SK-N-SH treated with all-trans-retinoic acid at 6 μM for 48 hours (cell line): ENCODE measurements around the gene MAP1S.
A peak's percentile ranks its signal among the peaks of the same experiment; 100 is the strongest.

Experiments used
- ATAC-seq: fragments of 200-7000 bp; cut with Tn5 transposase; 3 replicates; pipeline ENCODE4 v1.9.1; 2020; ENCODE audit warnings: mild to moderate bottlenecking, moderate library complexity
- ARNTL ChIP-seq: fragments of 450-650 bp; formaldehyde crosslinking; IDR thresholded peaks from 2 replicates; pipeline ENCODE4 v1.5.0; 2020; ENCODE audit warnings: low read depth, mild to moderate bottlenecking, moderate library complexity, borderline replicate concordance
- BACH2 ChIP-seq: fragments of 250-450 bp; sonication (Bioruptor Pico); IDR thresholded peaks from 2 replicates; pipeline ENCODE4 v1.9.0; 2021; ENCODE audit warnings: mild to moderate bottlenecking, borderline replicate concordance
- CSDC2 ChIP-seq: fragments of 250-450 bp; sonication (Bioruptor Pico); IDR thresholded peaks from 2 replicates; pipeline ENCODE4 v1.5.0; 2020; ENCODE audit warnings: mild to moderate bottlenecking, moderate library complexity
- ESRRG ChIP-seq: fragments of 250-450 bp; sonication (Bioruptor Pico); IDR thresholded peaks from 2 replicates; pipeline ENCODE4 v1.6.1; 2021; ENCODE audit warnings: mild to moderate bottlenecking
- GLIS3 ChIP-seq: fragments of 250-450 bp; sonication (Bioruptor Pico); IDR thresholded peaks from 2 replicates; pipeline ENCODE4 v1.5.0; 2020; ENCODE audit warnings: mild to moderate bottlenecking, moderate library complexity
- ISL1 ChIP-seq: fragments of 250-450 bp; sonication (Bioruptor Pico); IDR thresholded peaks from 2 replicates; pipeline ENCODE4 v2.1.2; 2022; ENCODE audit warnings: mild to moderate bottlenecking, moderate library complexity
- OSR1 ChIP-seq: fragments of 250-450 bp; sonication (Bioruptor Pico); IDR thresholded peaks from 2 replicates; pipeline ENCODE4 v1.8.0; 2022; ENCODE audit warnings: moderate library complexity, mild to moderate bottlenecking, inconsistent platforms
- PPARA ChIP-seq: fragments of 250-450 bp; sonication (Bioruptor Pico); IDR thresholded peaks from 2 replicates; pipeline ENCODE4 v1.5.0; 2020; ENCODE audit warnings: mild to moderate bottlenecking, borderline replicate concordance
- RARB ChIP-seq: fragments of 250-450 bp; sonication (Bioruptor Pico); IDR thresholded peaks from 2 replicates; pipeline ENCODE4 v1.8.0; 2021; ENCODE audit warnings: mild to moderate bottlenecking, moderate library complexity
- SNAI2 ChIP-seq: fragments of 250-450 bp; sonication (Bioruptor Pico); IDR thresholded peaks from 2 replicates; pipeline ENCODE4 v1.5.0; 2020; ENCODE audit warnings: mild to moderate bottlenecking, moderate library complexity
- ZC3H10 ChIP-seq: fragments of 250-450 bp; sonication (Bioruptor Pico); IDR thresholded peaks from 2 replicates; pipeline ENCODE4 v1.5.1; 2021; ENCODE audit warnings: mild to moderate bottlenecking, moderate library complexity
- ZFP3 ChIP-seq: fragments of 250-450 bp; sonication (Bioruptor Pico); IDR thresholded peaks from 2 replicates; pipeline ENCODE4 v1.5.0; 2020; ENCODE audit warnings: mild to moderate bottlenecking, moderate library complexity
- ZFP30 ChIP-seq: fragments of 450-650 bp; formaldehyde crosslinking; IDR thresholded peaks from 2 replicates; pipeline ENCODE4 v1.5.0; 2022; ENCODE audit warnings: mild to moderate bottlenecking, moderate library complexity
- ZNF565 ChIP-seq: fragments of 450-650 bp; formaldehyde crosslinking; conservative IDR thresholded peaks from 2 replicates; pipeline ENCODE4 v1.5.0; 2020; ENCODE audit warnings: low read depth, mild to moderate bottlenecking, moderate library complexity
- ZNF70 ChIP-seq: fragments of 450-650 bp; formaldehyde crosslinking; IDR thresholded peaks from 2 replicates; pipeline ENCODE4 v1.5.0; 2020; ENCODE audit warnings: mild to moderate bottlenecking, moderate library complexity
- ZNF8 ChIP-seq: fragments of 450-650 bp; formaldehyde crosslinking; IDR thresholded peaks from 2 replicates; pipeline ENCODE4 v1.5.0; 2020; ENCODE audit warnings: mild to moderate bottlenecking, moderate library complexity
- TF ChIP-seq, protein P1 (sequence below): fragments of 250-450 bp; sonication (Bioruptor Pico); IDR thresholded peaks from 2 replicates; pipeline ENCODE4 v1.5.0; 2020; ENCODE audit warnings: mild to moderate bottlenecking, moderate library complexity
- TF ChIP-seq, protein P2 (sequence below): fragments of 250-450 bp; sonication (Bioruptor Pico); IDR thresholded peaks from 2 replicates; pipeline ENCODE4 v1.5.1; 2021; ENCODE audit warnings: mild to moderate bottlenecking, moderate library complexity
- TF ChIP-seq, protein P3 (sequence below): fragments of 250-450 bp; sonication (Bioruptor Pico); IDR thresholded peaks from 2 replicates; pipeline ENCODE4 v1.8.0; 2020; ENCODE audit warnings: mild to moderate bottlenecking, moderate library complexity, borderline replicate concordance
- TF ChIP-seq, protein P4 (sequence below): fragments of 250-450 bp; sonication (Bioruptor Pico); IDR thresholded peaks from 2 replicates; pipeline ENCODE4 v1.5.1; 2020; ENCODE audit warnings: low read depth, mild to moderate bottlenecking, moderate library complexity

MAP1S gene

DNA sequence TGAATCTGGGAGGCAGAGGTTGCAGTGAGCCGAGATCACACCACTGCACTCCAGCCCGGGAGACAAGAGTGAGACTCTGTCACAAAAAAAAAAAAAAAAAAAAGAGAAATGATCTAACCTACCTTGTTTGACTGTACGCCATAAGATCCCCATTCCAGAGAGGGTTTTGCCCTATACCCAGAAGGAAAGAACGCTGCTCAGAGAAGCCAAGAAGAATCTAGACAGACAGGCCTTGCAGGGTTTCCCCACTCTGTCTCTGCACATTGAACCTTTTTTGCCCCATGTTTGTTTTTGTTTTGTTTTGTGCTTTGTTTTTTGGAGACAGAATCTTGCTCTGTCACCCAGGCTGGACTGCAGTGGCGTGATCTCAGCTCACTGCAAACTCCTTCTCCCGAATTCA is 7.4 kb upstream of the MAP1S start:
- TF ChIP-seq ZNF70: no peak
- TF ChIP-seq, protein P1, sequence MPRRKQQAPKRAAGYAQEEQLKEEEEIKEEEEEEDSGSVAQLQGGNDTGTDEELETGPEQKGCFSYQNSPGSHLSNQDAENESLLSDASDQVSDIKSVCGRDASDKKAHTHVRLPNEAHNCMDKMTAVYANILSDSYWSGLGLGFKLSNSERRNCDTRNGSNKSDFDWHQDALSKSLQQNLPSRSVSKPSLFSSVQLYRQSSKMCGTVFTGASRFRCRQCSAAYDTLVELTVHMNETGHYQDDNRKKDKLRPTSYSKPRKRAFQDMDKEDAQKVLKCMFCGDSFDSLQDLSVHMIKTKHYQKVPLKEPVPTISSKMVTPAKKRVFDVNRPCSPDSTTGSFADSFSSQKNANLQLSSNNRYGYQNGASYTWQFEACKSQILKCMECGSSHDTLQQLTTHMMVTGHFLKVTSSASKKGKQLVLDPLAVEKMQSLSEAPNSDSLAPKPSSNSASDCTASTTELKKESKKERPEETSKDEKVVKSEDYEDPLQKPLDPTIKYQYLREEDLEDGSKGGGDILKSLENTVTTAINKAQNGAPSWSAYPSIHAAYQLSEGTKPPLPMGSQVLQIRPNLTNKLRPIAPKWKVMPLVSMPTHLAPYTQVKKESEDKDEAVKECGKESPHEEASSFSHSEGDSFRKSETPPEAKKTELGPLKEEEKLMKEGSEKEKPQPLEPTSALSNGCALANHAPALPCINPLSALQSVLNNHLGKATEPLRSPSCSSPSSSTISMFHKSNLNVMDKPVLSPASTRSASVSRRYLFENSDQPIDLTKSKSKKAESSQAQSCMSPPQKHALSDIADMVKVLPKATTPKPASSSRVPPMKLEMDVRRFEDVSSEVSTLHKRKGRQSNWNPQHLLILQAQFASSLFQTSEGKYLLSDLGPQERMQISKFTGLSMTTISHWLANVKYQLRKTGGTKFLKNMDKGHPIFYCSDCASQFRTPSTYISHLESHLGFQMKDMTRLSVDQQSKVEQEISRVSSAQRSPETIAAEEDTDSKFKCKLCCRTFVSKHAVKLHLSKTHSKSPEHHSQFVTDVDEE: no peak
- no peak for TF ChIP-seq SNAI2 (CRISPR knock-in tag)
- no peak for TF ChIP-seq ZNF8 (CRISPR knock-in tag)
- TF ChIP-seq BACH2 (CRISPR knock-in tag): no peak
- TF ChIP-seq ZC3H10 (CRISPR knock-in tag): no peak
- TF ChIP-seq ZFP30 (CRISPR knock-in tag): no peak
- ATAC-seq: no peak

DNA sequence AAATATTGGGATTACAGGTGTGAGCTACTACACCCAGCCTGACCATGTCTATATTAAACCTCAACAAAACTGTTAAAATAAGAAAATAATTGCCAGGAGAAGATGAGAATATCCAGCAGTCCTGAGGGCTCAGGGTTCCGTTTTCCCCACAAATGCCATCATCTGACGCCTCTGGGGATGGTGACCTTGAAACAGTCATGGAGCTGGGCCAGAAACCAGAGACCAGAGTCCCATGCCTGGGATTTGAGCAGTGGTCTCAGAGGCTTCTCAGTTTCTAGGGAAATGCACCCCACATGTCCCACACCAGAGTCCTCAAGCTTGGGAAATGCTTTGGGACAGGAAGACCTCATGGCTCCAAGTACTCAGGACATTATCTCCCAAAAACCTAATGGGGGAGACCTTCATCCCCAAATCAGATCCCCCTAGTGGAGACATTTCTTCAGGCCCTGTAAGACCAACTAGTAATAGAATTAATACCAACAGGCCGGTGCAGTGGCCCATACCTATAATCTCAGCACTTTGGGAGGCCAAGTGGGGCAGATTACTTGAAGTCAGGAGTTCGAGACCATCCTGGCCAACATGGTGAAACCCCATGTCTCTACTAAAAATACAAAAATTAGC is 2.9 kb upstream of the MAP1S start:
- ATAC-seq: no peak
- no peak for TF ChIP-seq ZNF565 (CRISPR knock-in tag)
- no peak for TF ChIP-seq BACH2 (CRISPR knock-in tag)
- TF ChIP-seq ISL1: no peak
- TF ChIP-seq ZC3H10 (CRISPR knock-in tag): no peak
- TF ChIP-seq SNAI2 (CRISPR knock-in tag): no peak
- TF ChIP-seq ARNTL (CRISPR knock-in tag): no peak
- no peak for TF ChIP-seq ZFP30 (CRISPR knock-in tag)

DNA sequence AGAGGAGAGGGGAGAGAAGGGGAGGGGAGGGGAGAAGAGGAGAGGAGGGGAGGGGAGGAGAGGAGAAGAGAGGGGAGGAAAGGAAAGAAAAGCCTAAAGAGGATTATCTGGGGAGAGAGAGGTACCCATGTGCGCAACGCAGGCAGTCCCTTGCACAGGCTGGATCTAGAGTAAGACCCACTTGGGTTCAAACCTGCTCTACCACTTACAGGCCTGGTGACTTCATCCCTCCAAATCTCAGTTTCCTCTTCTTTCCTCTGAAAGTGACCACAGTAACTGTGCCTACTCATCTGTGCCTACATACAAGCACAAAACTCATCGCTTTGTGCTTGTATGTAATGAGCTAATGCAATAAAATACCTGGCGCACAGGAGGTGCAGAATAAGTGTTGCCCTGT is 732 bp upstream of the MAP1S start:
- no peak for TF ChIP-seq OSR1 (CRISPR knock-in tag)
- TF ChIP-seq GLIS3 (CRISPR knock-in tag): no peak
- no peak for TF ChIP-seq ZNF8 (CRISPR knock-in tag)
- no peak for TF ChIP-seq SNAI2 (CRISPR knock-in tag)
- no peak for TF ChIP-seq PPARA (CRISPR knock-in tag)
- TF ChIP-seq, protein P2, sequence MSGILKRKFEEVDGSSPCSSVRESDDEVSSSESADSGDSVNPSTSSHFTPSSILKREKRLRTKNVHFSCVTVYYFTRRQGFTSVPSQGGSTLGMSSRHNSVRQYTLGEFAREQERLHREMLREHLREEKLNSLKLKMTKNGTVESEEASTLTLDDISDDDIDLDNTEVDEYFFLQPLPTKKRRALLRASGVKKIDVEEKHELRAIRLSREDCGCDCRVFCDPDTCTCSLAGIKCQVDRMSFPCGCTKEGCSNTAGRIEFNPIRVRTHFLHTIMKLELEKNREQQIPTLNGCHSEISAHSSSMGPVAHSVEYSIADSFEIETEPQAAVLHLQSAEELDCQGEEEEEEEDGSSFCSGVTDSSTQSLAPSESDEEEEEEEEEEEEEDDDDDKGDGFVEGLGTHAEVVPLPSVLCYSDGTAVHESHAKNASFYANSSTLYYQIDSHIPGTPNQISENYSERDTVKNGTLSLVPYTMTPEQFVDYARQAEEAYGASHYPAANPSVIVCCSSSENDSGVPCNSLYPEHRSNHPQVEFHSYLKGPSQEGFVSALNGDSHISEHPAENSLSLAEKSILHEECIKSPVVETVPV (CRISPR knock-in tag): no peak
- no peak for TF ChIP-seq ZNF70
- TF ChIP-seq ESRRG (CRISPR knock-in tag): no peak
- TF ChIP-seq, protein P3, sequence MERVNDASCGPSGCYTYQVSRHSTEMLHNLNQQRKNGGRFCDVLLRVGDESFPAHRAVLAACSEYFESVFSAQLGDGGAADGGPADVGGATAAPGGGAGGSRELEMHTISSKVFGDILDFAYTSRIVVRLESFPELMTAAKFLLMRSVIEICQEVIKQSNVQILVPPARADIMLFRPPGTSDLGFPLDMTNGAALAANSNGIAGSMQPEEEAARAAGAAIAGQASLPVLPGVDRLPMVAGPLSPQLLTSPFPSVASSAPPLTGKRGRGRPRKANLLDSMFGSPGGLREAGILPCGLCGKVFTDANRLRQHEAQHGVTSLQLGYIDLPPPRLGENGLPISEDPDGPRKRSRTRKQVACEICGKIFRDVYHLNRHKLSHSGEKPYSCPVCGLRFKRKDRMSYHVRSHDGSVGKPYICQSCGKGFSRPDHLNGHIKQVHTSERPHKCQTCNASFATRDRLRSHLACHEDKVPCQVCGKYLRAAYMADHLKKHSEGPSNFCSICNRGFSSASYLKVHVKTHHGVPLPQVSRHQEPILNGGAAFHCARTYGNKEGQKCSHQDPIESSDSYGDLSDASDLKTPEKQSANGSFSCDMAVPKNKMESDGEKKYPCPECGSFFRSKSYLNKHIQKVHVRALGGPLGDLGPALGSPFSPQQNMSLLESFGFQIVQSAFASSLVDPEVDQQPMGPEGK: no peak
- no peak for TF ChIP-seq ZC3H10 (CRISPR knock-in tag)
- TF ChIP-seq ISL1: no peak
- no peak for TF ChIP-seq ZFP3 (CRISPR knock-in tag)
- TF ChIP-seq RARB (CRISPR knock-in tag): no peak
- no peak for TF ChIP-seq ZNF565 (CRISPR knock-in tag)
- TF ChIP-seq CSDC2 (CRISPR knock-in tag): no peak

DNA sequence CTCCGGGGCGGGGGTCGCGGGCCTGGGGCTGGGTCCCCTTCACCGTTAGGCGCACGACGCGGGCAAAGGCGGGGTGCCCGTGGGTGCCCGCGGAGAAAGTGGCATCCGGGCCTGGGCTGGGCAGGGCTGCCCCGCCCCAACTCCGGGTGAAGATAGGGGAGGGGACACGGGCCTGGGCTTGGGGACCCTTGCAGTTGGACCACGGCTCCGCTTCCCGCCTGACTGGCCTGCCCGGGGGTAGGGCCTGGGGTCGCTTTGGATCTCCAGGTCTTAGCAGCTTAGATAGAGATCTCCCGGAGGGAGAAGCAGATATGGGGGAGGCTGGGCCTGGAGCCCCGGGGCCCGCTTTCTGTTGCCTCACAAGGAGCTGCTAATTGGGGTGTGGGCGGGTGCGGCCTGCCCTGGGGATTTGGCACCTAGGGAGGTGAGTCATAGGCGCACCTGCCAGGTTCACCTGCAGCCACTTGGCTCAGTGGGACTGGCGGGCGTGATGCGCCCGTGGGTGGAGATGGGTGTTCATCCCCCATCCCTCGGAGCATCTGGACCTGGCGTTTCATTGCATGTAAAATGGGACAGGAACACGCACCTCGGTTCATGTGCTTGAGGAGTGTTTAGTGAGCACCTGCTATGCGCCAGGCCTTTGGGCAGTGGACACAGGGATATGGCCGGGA is 585 bp downstream of the MAP1S start:
- ATAC-seq: peak; percentile 14; the same call in 2 of the 3 replicates
- TF ChIP-seq, protein P4, sequence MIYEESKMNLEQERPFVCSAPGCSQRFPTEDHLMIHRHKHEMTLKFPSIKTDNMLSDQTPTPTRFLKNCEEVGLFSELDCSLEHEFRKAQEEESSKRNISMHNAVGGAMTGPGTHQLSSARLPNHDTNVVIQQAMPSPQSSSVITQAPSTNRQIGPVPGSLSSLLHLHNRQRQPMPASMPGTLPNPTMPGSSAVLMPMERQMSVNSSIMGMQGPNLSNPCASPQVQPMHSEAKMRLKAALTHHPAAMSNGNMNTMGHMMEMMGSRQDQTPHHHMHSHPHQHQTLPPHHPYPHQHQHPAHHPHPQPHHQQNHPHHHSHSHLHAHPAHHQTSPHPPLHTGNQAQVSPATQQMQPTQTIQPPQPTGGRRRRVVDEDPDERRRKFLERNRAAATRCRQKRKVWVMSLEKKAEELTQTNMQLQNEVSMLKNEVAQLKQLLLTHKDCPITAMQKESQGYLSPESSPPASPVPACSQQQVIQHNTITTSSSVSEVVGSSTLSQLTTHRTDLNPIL (CRISPR knock-in tag): no peak

More for the DNA sequence above, 732 bp upstream of the MAP1S start:
- no peak for ATAC-seq
